GM23338 (cell line): ENCODE measurements around the gene LAPTM4A. TPM values are rescaled to one million over a fixed set of nuclear protein-coding genes. Genes with fewer than 3 reads are reported as not detected.

Experiments used
- ATAC-seq: fragments of 200-7000 bp; cut with Tn5 transposase; 3 replicates; pipeline ENCODE4 v1.9.1; 2020
- DNase-seq: peaks from one replicate; pipeline ENCODE4 v3.0.0-alpha.2; 2015; ENCODE audit warnings: low spot score
- H2AFZ ChIP-seq: fragments of 200-600 bp; sonication (generic); 2 replicates; pipeline ENCODE4 v1.8.0; 2016; ENCODE audit warnings: antibody characterized with exemption, mild to moderate bottlenecking, moderate library complexity
- H3F3A ChIP-seq: fragments of 200-600 bp; sonication (generic); replicated peaks from 2 replicates; pipeline ENCODE4 v1.8.0; 2017; ENCODE audit warnings: antibody characterized with exemption, mixed run types, low read depth
- H3K27ac ChIP-seq: fragments of 200-600 bp; sonication (generic); 2 replicates; pipeline ENCODE4 v1.6.1; 2016; ENCODE audit warnings: low read depth
- H3K27me3 ChIP-seq: fragments of 200-600 bp; sonication (generic); 2 replicates; pipeline ENCODE4 v1.8.0; 2016; ENCODE audit warnings: mild to moderate bottlenecking, mixed run types, moderate library complexity; ENCODE audit not compliant: insufficient read depth
- H3K36me3 ChIP-seq: fragments of 200-600 bp; sonication (generic); 2 replicates; pipeline ENCODE4 v1.8.0; 2016; ENCODE audit warnings: mild to moderate bottlenecking; ENCODE audit not compliant: insufficient read depth
- H3K4me1 ChIP-seq: fragments of 200-600 bp; sonication (generic); 2 replicates; pipeline ENCODE4 v1.8.0; 2016; ENCODE audit warnings: mild to moderate bottlenecking, moderate library complexity; ENCODE audit not compliant: insufficient read depth
- H3K4me2 ChIP-seq: fragments of 200-600 bp; sonication (generic); 2 replicates; pipeline ENCODE4 v1.7.1; 2017; ENCODE audit warnings: mixed run types
- H3K4me3 ChIP-seq: fragments of 200-600 bp; sonication (generic); 2 replicates; pipeline ENCODE4 v1.6.1; 2016; ENCODE audit warnings: mixed run types
- H3K79me2 ChIP-seq: fragments of 200-600 bp; sonication (generic); replicated peaks from 2 replicates; pipeline ENCODE4 v1.8.0; 2017; ENCODE audit warnings: mild to moderate bottlenecking; ENCODE audit not compliant: insufficient read depth
- H3K9me2 ChIP-seq: fragments of 200-600 bp; sonication (generic); 2 replicates; pipeline ENCODE4 v1.8.0; 2017; ENCODE audit not compliant: insufficient read depth
- H4K20me1 ChIP-seq: fragments of 200-600 bp; sonication (generic); replicated peaks from 2 replicates; pipeline ENCODE4 v1.8.0; 2017; ENCODE audit warnings: mild to moderate bottlenecking; ENCODE audit not compliant: insufficient read depth
- H3K27ac Mint-ChIP-seq: 2 replicates; pipeline ENCODE4 v1.8.0; 2020; ENCODE audit warnings: inconsistent platforms, mild to moderate bottlenecking, moderate library complexity, mixed read lengths
- H3K27me3 Mint-ChIP-seq: 3 replicates; pipeline ENCODE4 v1.8.0; 2022; ENCODE audit warnings: low read depth, mild to moderate bottlenecking, moderate library complexity, mixed read lengths, inconsistent platforms; ENCODE audit not compliant: insufficient read depth, poor library complexity
- H3K36me3 Mint-ChIP-seq: 3 replicates; pipeline ENCODE4 v1.8.0; 2021; ENCODE audit warnings: low read depth, mild to moderate bottlenecking, inconsistent platforms, moderate library complexity, mixed read lengths
- H3K4me1 Mint-ChIP-seq: 3 replicates; pipeline ENCODE4 v1.8.0; 2020; ENCODE audit warnings: mild to moderate bottlenecking, inconsistent platforms, mixed read lengths
- H3K4me3 Mint-ChIP-seq: 3 replicates; pipeline ENCODE4 v1.8.0; 2021; ENCODE audit warnings: moderate library complexity, mild to moderate bottlenecking, inconsistent platforms, mixed read lengths
- H3K9me3 Mint-ChIP-seq: 3 replicates; pipeline ENCODE4 v1.8.0; 2020; ENCODE audit warnings: moderate library complexity, mild to moderate bottlenecking, inconsistent platforms, mixed read lengths
- CREB1 ChIP-seq: fragments of 250-450 bp; sonication (Bioruptor Pico); IDR thresholded peaks from 2 replicates; pipeline ENCODE4 v1.5.0; 2020; ENCODE audit warnings: low read depth, mild to moderate bottlenecking, moderate library complexity
- EZH2 ChIP-seq: fragments of 200-600 bp; sonication (generic); IDR thresholded peaks from one replicate; pipeline ENCODE4 v1.8.0; 2017; ENCODE audit warnings: antibody characterized with exemption, mild to moderate bottlenecking, low read depth; ENCODE audit not compliant: unreplicated experiment
- EZH2phosphoT487 ChIP-seq: fragments of 200-600 bp; sonication (generic); IDR thresholded peaks from one replicate; pipeline ENCODE4 v1.8.1; 2018; ENCODE audit warnings: antibody characterized with exemption; ENCODE audit not compliant: unreplicated experiment
- JUNB ChIP-seq: IDR thresholded peaks from one replicate; pipeline ENCODE4 v1.6.1; 2016; ENCODE audit warnings: antibody characterized with exemption; ENCODE audit not compliant: unreplicated experiment
- NANOG ChIP-seq: IDR thresholded peaks from 2 replicates; pipeline ENCODE4 v1.6.1; 2016; ENCODE audit warnings: antibody characterized with exemption, borderline replicate concordance
- ZNF114 ChIP-seq: fragments of 250-450 bp; sonication (Bioruptor Pico); IDR thresholded peaks from 2 replicates; pipeline ENCODE4 v1.5.0; 2020; ENCODE audit warnings: mild to moderate bottlenecking, moderate library complexity
- ZNF331 ChIP-seq: fragments of 250-450 bp; sonication (Bioruptor Pico); IDR thresholded peaks from 2 replicates; pipeline ENCODE4 v1.5.0; 2020; ENCODE audit warnings: low read depth, mild to moderate bottlenecking, moderate library complexity
- polyA plus RNA-seq: library from polyadenylated mRNA; unstranded; fragments of >200 nt; fragmentation: Nextera tagmentation; extraction: Ambion mirVana; gene quantifications from 2 replicates; pipeline ENCODE4 v1.2.1, GENCODE V29; 2016
- total RNA-seq: library from RNA; depleted of rRNA; stranded (reverse); fragments of >200 nt; shearing (Covaris generic); gene quantifications from 2 replicates; pipeline ENCODE4 v1.2.3, GENCODE V29; 2014
- TF ChIP-seq, protein P1 (sequence below), 2 experiments: fragments of 200-600 bp in 1 of 2; sonication (generic) in 1 of 2; conservative IDR thresholded peaks; 2 replicates each; pipeline versions ENCODE4 v1.5.1 to v1.6.1; 2016 to 2017; ENCODE audit warnings: antibody characterized with exemption in 2 of 2, low read depth in 2 of 2, mild to moderate bottlenecking in 2 of 2, moderate library complexity in 1 of 2
- TF ChIP-seq, protein P2 (sequence below): fragments of 250-450 bp; sonication (Bioruptor Pico); IDR thresholded peaks from 2 replicates; pipeline ENCODE4 v1.5.0; 2020; ENCODE audit warnings: mild to moderate bottlenecking, moderate library complexity
- TF ChIP-seq, protein P3 (sequence below): IDR thresholded peaks from one replicate; pipeline ENCODE4 v1.6.1; 2018; ENCODE audit warnings: antibody characterized with exemption; ENCODE audit not compliant: unreplicated experiment
- TF ChIP-seq, protein P4 (sequence below): IDR thresholded peaks from 2 replicates; pipeline ENCODE4 v1.6.1; 2016; ENCODE audit warnings: antibody characterized with exemption

Gene LAPTM4A
- total and polyA plus RNA-seq, 2 experiments from 2014 or later: 123 to 214 TPM

DNA sequence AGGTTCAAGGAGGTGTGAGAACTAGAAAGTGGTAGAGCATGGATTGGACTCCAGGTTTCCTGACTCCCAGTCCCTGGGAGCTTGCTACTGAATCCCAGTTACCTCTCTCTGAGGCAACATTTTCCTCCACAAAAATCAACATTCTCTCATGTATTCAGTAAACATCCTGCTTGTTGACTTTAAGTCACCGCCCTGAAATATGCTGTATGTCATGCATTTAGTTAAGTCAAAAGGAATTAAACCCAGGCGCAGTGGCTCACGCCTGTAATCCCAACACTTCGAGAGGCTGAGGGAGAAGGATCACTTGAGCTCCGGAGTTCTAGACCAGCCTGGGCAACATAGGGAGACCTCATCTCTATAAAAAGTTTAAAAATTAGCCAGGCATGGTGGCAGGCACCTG, 42.7 kb downstream of the LAPTM4A start:
- no peak overlapping the region for H3K4me2 ChIP-seq
- H3K4me3 ChIP-seq: no peak overlapping the region
- H3K36me3 ChIP-seq: no peaks in the 10 kb centered on the region
- no peaks in the 10 kb centered on the region for H3K9me2 ChIP-seq
- TF ChIP-seq, protein P1, sequence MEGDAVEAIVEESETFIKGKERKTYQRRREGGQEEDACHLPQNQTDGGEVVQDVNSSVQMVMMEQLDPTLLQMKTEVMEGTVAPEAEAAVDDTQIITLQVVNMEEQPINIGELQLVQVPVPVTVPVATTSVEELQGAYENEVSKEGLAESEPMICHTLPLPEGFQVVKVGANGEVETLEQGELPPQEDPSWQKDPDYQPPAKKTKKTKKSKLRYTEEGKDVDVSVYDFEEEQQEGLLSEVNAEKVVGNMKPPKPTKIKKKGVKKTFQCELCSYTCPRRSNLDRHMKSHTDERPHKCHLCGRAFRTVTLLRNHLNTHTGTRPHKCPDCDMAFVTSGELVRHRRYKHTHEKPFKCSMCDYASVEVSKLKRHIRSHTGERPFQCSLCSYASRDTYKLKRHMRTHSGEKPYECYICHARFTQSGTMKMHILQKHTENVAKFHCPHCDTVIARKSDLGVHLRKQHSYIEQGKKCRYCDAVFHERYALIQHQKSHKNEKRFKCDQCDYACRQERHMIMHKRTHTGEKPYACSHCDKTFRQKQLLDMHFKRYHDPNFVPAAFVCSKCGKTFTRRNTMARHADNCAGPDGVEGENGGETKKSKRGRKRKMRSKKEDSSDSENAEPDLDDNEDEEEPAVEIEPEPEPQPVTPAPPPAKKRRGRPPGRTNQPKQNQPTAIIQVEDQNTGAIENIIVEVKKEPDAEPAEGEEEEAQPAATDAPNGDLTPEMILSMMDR (conservative IDR thresholded peaks at IDR 0.05; ENCODE audit: low read depth in 2 of 2): no peak
- TF ChIP-seq, protein P2, sequence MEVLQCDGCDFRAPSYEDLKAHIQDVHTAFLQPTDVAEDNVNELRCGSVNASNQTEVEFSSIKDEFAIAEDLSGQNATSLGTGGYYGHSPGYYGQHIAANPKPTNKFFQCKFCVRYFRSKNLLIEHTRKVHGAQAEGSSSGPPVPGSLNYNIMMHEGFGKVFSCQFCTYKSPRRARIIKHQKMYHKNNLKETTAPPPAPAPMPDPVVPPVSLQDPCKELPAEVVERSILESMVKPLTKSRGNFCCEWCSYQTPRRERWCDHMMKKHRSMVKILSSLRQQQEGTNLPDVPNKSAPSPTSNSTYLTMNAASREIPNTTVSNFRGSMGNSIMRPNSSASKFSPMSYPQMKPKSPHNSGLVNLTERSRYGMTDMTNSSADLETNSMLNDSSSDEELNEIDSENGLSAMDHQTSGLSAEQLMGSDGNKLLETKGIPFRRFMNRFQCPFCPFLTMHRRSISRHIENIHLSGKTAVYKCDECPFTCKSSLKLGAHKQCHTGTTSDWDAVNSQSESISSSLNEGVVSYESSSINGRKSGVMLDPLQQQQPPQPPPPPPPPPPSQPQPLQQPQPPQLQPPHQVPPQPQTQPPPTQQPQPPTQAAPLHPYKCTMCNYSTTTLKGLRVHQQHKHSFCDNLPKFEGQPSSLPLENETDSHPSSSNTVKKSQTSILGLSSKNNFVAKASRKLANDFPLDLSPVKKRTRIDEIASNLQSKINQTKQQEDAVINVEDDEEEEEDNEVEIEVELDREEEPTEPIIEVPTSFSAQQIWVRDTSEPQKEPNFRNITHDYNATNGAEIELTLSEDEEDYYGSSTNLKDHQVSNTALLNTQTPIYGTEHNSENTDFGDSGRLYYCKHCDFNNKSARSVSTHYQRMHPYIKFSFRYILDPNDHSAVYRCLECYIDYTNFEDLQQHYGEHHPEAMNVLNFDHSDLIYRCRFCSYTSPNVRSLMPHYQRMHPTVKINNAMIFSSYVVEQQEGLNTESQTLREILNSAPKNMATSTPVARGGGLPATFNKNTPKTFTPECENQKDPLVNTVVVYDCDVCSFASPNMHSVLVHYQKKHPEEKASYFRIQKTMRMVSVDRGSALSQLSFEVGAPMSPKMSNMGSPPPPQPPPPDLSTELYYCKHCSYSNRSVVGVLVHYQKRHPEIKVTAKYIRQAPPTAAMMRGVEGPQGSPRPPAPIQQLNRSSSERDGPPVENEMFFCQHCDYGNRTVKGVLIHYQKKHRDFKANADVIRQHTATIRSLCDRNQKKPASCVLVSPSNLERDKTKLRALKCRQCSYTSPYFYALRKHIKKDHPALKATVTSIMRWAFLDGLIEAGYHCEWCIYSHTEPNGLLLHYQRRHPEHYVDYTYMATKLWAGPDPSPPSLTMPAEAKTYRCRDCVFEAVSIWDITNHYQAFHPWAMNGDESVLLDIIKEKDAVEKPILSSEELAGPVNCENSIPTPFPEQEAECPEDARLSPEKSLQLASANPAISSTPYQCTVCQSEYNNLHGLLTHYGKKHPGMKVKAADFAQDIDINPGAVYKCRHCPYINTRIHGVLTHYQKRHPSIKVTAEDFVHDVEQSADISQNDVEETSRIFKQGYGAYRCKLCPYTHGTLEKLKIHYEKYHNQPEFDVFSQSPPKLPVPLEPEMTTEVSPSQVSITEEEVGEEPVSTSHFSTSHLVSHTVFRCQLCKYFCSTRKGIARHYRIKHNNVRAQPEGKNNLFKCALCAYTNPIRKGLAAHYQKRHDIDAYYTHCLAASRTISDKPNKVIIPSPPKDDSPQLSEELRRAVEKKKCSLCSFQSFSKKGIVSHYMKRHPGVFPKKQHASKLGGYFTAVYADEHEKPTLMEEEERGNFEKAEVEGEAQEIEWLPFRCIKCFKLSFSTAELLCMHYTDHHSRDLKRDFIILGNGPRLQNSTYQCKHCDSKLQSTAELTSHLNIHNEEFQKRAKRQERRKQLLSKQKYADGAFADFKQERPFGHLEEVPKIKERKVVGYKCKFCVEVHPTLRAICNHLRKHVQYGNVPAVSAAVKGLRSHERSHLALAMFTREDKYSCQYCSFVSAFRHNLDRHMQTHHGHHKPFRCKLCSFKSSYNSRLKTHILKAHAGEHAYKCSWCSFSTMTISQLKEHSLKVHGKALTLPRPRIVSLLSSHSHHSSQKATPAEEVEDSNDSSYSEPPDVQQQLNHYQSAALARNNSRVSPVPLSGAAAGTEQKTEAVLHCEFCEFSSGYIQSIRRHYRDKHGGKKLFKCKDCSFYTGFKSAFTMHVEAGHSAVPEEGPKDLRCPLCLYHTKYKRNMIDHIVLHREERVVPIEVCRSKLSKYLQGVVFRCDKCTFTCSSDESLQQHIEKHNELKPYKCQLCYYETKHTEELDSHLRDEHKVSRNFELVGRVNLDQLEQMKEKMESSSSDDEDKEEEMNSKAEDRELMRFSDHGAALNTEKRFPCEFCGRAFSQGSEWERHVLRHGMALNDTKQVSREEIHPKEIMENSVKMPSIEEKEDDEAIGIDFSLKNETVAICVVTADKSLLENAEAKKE (CRISPR knock-in tag): no peak
- TF ChIP-seq, protein P3, sequence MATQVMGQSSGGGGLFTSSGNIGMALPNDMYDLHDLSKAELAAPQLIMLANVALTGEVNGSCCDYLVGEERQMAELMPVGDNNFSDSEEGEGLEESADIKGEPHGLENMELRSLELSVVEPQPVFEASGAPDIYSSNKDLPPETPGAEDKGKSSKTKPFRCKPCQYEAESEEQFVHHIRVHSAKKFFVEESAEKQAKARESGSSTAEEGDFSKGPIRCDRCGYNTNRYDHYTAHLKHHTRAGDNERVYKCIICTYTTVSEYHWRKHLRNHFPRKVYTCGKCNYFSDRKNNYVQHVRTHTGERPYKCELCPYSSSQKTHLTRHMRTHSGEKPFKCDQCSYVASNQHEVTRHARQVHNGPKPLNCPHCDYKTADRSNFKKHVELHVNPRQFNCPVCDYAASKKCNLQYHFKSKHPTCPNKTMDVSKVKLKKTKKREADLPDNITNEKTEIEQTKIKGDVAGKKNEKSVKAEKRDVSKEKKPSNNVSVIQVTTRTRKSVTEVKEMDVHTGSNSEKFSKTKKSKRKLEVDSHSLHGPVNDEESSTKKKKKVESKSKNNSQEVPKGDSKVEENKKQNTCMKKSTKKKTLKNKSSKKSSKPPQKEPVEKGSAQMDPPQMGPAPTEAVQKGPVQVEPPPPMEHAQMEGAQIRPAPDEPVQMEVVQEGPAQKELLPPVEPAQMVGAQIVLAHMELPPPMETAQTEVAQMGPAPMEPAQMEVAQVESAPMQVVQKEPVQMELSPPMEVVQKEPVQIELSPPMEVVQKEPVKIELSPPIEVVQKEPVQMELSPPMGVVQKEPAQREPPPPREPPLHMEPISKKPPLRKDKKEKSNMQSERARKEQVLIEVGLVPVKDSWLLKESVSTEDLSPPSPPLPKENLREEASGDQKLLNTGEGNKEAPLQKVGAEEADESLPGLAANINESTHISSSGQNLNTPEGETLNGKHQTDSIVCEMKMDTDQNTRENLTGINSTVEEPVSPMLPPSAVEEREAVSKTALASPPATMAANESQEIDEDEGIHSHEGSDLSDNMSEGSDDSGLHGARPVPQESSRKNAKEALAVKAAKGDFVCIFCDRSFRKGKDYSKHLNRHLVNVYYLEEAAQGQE: no peak
- TF ChIP-seq JUNB (no peak), CREB1 (no peak), ZNF114 (no peak), EZH2phosphoT487 (no peak), EZH2 (no peak), NANOG (no peak), ZNF331 (CRISPR knock-in tag) (no peak)
- TF ChIP-seq, protein P4, sequence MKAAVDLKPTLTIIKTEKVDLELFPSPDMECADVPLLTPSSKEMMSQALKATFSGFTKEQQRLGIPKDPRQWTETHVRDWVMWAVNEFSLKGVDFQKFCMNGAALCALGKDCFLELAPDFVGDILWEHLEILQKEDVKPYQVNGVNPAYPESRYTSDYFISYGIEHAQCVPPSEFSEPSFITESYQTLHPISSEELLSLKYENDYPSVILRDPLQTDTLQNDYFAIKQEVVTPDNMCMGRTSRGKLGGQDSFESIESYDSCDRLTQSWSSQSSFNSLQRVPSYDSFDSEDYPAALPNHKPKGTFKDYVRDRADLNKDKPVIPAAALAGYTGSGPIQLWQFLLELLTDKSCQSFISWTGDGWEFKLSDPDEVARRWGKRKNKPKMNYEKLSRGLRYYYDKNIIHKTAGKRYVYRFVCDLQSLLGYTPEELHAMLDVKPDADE: no peak
- 0 out of 2 replicates have a peak, but pooled peaks cover 3% of the 10 kb centered on the region for H3F3A ChIP-seq
- H3K27me3 Mint-ChIP-seq: peaks cover 25% of the 10 kb centered on the region
- peaks cover 13% of the 10 kb centered on the region for H3K4me1 Mint-ChIP-seq
- no peak overlapping the region for H3K4me3 Mint-ChIP-seq
- H4K20me1 ChIP-seq: no peaks in the 10 kb centered on the region
- peaks cover under 1% of the 10 kb centered on the region; the same call in 2 of the 3 replicates for H3K9me3 Mint-ChIP-seq
- no peak for ATAC-seq
- peaks cover 15% of the 10 kb centered on the region for H3K4me1 ChIP-seq
- no peak overlapping the region for H3K27ac ChIP-seq
- H3K27ac Mint-ChIP-seq: no peak overlapping the region
- H2AFZ ChIP-seq: no peak overlapping the region
- no peak for DNase-seq
- H3K79me2 ChIP-seq: no peaks in the 10 kb centered on the region
- peaks cover 34% of the 10 kb centered on the region for H3K27me3 ChIP-seq
- H3K36me3 Mint-ChIP-seq: no peaks in the 10 kb centered on the region
